ENCODE results near the gene PCLAF. TPM values are rescaled to one million over a fixed set of nuclear protein-coding genes. Genes with fewer than 3 reads are reported as not detected.
A peak's percentile ranks its signal among the peaks of the same experiment; 100 is the strongest.
"Not testable (repeated sequence)": the region's sequence is repeated elsewhere in the genome, so short reads cannot be mapped to it uniquely, and the experiment has no call there.

Gene PCLAF
- total RNA-seq, 1 experiment from 2014 or later, result 93.5 TPM

GRCh38 chr15:64326458-64326857 lies 54.8 kb downstream of the PCLAF start:
- H3K27me3 ChIP-seq (ENCODE audit: insufficient read depth, low read length); H4K20me1 ChIP-seq (ENCODE audit: insufficient read depth); RAD21 ChIA-PET (ENCODE audit: low non-redundant PET in 1 of 2, low total read pairs in 2 of 2, uncharacterized antibody in 2 of 2, unreplicated experiment in 2 of 2); H3K9me3 ChIP-seq (ENCODE audit: control insufficient read depth in 1 of 2, insufficient read depth in 1 of 2, low read depth in 1 of 2, low read length in 2 of 2); CTCF ChIA-PET; H3K36me3 ChIP-seq (ENCODE audit: control insufficient read depth in 1 of 2, insufficient read depth in 2 of 2, low read length in 2 of 2); intact Hi-C loops (cut with micrococcal nuclease); DNase-seq (ENCODE audit: low read depth, low spot score); BruUV-seq (replicated peaks); H2AFZ ChIP-seq (ENCODE audit: low read depth, low read length, poor library complexity, severe bottlenecking); H3K4me1 ChIP-seq (ENCODE audit: control insufficient read depth in 1 of 2, insufficient read depth in 2 of 2, low read length in 2 of 2); H3K9me2 ChIP-seq (ENCODE audit: insufficient read depth): not testable (repeated sequence)
- ATAC-seq, result peak; percentile 67
- H3K79me2 ChIP-seq (ENCODE audit: insufficient read depth, low read length), result peaks cover 45% of the 10 kb centered on the region
- H3K27ac ChIP-seq (ENCODE audit: low read depth, low read length), result peak overlapping the region; percentile 63
- peak overlapping the region; percentile 18 to 34; a peak in 2 of 4 replicates for H3K4me3 ChIP-seq (replicated peaks in 1 of 2; ENCODE audit: low read depth in 1 of 2, low read length in 2 of 2)
- POLR2A ChIA-PET, result interaction anchor here (0.6 kb wide), 1 partner anchor 19 kb away, joined by 3 read pairs; no protein-coding TSS in a partner anchor
- peak overlapping the region; percentile 55 for H3K4me2 ChIP-seq (ENCODE audit: low read length)
- peak; percentile 68 for TF ChIP-seq YY1 (IDR thresholded peaks at IDR 0.05; ENCODE audit: extremely low read depth, insufficient replicate concordance, low read depth, low read length)
- H3K9ac ChIP-seq (ENCODE audit: low read length), result peak overlapping the region; percentile 38; the same call in 1 of the 2 replicates

GRCh38 chr15:64324165-64324877 lies 56.9 kb downstream of the PCLAF start:
- DNase-seq (ENCODE audit: low read depth, low spot score), result no peak
- ChIA-PET POLR2A (no interaction called here), CTCF (interaction anchor here (1.0 kb wide), 1 partner anchor 11 kb away, joined by 3 read pairs; no protein-coding TSS in a partner anchor), RAD21 (ENCODE audit: low non-redundant PET in 1 of 2, low total read pairs in 2 of 2, uncharacterized antibody in 2 of 2, unreplicated experiment in 2 of 2) (no interaction called here)
- peaks cover 6% of the 10 kb centered on the region; the same call in 1 of the 2 replicates for H4K20me1 ChIP-seq (ENCODE audit: insufficient read depth)
- peaks cover 6 to 7% of the 10 kb centered on the region in 2 experiments; a peak in 3 of 4 replicates for H3K4me1 ChIP-seq (ENCODE audit: control insufficient read depth in 1 of 2, insufficient read depth in 2 of 2, low read length in 2 of 2)
- intact Hi-C loops (cut with micrococcal nuclease), result no loop called here
- no peak overlapping the region for H3K27ac ChIP-seq (ENCODE audit: low read depth, low read length)
- H3K4me2 ChIP-seq (ENCODE audit: low read length), result no peak overlapping the region
- BruUV-seq (replicated peaks), result no TSS peak
- H3K36me3 ChIP-seq (ENCODE audit: control insufficient read depth in 1 of 2, insufficient read depth in 2 of 2, low read length in 2 of 2), result no peaks in the 10 kb centered on the region
- H2AFZ ChIP-seq (ENCODE audit: low read depth, low read length, poor library complexity, severe bottlenecking), result no peak overlapping the region
- no peak overlapping the region for H3K4me3 ChIP-seq (replicated peaks in 1 of 2; ENCODE audit: low read depth in 1 of 2, low read length in 2 of 2)
- H3K79me2 ChIP-seq (ENCODE audit: insufficient read depth, low read length), result peaks cover 59% of the 10 kb centered on the region
- no peaks in the 10 kb centered on the region for H3K27me3 ChIP-seq (ENCODE audit: insufficient read depth, low read length)
- ATAC-seq, result no peak
- H3K9ac ChIP-seq (ENCODE audit: low read length), result no peak overlapping the region
- no peak for TF ChIP-seq ELF1 (IDR thresholded peaks at IDR 0.05; ENCODE audit: borderline replicate concordance, low read depth)
- TF ChIP-seq SIN3A (IDR thresholded peaks at IDR 0.05; ENCODE audit: low read depth), result no peak
- no peak for TF ChIP-seq RAD21 (IDR thresholded peaks at IDR 0.05; ENCODE audit: low read depth)
- no peak for TF ChIP-seq SP1 (IDR thresholded peaks at IDR 0.05; ENCODE audit: low read depth)
- no peak for TF ChIP-seq EZH2phosphoT487 (IDR thresholded peaks at IDR 0.05; ENCODE audit: borderline replicate concordance)
- no peak for TF ChIP-seq CBX3 (IDR thresholded peaks at IDR 0.05; ENCODE audit: low read depth)
- no peak for TF ChIP-seq CTCF (IDR thresholded peaks at IDR 0.05 in 2 of 3, conservative IDR thresholded peaks at IDR 0.05 in 1 of 3; ENCODE audit: borderline replicate concordance in 1 of 3, insufficient read depth in 1 of 3, low read depth in 2 of 3, low read length in 2 of 3)
- H3K9me2 ChIP-seq (ENCODE audit: insufficient read depth), result no peaks in the 10 kb centered on the region
- no peaks in the 10 kb centered on the region for H3K9me3 ChIP-seq (ENCODE audit: control insufficient read depth in 1 of 2, insufficient read depth in 1 of 2, low read depth in 1 of 2, low read length in 2 of 2)
